GM12874 (cell line): ENCODE results near the gene MRPS9.

Experiments
- TF ChIP-seq, protein P1 (sequence below): IDR thresholded peaks from 2 replicates; pipeline ENCODE4 v1.5.1; 2011; ENCODE audit warnings: low read depth, mild to moderate bottlenecking, control low read depth, low read length, moderate library complexity; ENCODE audit not compliant: insufficient read depth

MRPS9 gene

DNA sequence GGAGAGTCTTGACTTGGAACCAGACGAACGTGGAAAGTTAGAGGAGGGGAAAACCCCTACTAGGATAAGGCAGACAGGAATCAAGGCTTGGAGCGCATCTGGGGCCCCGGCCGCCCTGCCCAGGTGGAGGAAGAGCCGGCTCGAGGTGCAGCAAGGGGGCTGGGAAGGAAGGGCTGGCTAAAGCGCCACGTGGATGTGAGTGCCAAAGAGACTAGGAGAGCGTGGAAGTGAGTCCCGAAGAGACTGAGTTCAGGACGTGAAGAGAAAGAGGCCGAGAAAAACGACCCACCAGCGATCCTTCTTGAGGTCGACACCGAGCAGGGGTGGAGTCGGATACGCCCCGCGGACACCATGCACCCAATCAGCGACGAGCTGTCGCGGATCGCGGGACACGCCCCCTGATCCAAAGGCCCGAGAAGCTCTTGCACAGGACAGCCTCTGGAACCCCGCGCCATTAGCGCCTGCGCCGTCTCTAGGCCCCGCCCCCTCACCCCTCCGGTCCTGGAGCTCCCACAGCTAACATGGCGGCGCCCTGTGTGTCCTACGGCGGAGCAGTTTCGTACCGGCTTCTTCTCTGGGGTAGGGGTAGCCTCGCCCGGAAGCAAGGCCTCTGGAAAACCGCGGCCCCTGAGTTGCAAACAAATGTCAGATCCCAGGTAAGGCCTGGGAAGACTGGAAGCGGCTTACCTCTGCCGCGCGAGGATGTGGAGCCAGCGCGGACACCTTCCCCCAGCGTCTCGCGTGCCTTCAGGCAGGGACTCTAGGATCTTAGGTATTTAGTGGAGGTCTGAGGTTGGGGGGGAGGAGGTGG, at the start of gene MRPS9:
Gene MRPS9 (plus strand): TSS at position 498 of the 811 bp plus-strand sequence. CDS start 24 bp downstream, at position 522.
- TF ChIP-seq, protein P1, sequence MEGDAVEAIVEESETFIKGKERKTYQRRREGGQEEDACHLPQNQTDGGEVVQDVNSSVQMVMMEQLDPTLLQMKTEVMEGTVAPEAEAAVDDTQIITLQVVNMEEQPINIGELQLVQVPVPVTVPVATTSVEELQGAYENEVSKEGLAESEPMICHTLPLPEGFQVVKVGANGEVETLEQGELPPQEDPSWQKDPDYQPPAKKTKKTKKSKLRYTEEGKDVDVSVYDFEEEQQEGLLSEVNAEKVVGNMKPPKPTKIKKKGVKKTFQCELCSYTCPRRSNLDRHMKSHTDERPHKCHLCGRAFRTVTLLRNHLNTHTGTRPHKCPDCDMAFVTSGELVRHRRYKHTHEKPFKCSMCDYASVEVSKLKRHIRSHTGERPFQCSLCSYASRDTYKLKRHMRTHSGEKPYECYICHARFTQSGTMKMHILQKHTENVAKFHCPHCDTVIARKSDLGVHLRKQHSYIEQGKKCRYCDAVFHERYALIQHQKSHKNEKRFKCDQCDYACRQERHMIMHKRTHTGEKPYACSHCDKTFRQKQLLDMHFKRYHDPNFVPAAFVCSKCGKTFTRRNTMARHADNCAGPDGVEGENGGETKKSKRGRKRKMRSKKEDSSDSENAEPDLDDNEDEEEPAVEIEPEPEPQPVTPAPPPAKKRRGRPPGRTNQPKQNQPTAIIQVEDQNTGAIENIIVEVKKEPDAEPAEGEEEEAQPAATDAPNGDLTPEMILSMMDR: no peak

DNA sequence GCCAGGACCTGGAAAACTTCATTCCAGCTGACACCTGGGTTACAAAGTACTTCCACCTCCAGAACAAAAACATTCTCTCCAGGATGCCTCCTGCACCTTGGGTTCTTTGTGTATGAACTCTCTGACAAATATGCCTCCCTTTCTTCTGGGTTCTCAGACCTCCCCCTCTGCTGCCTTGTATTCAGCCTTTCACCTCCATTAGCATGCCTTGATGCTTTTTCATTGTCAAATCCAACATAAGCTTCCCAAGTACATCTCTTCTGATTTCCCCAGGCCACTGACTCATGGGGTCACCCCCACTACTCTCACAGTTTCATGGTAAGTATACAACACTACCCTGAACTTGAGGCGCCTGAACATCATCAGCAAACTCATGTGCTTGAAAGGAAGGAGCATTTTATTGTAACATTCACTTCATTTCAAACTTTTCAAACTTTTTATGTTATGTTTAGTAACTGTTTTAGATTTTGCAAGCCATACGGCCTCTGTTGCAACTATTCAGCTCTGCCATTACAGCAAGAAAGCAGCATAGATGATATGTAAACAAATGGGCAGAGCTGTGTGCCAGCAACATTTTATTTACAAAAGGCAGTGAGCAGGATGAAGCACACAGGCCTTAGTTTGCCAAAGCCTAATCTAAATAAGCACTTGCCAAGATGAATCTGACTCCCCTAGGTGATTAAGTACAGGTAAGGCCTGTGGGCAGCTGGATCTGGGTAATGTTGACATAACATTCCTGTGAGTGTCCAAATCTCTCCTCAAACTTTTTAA, 32.5 kb upstream of the MRPS9 start:
- TF ChIP-seq, protein P1: no peak

DNA sequence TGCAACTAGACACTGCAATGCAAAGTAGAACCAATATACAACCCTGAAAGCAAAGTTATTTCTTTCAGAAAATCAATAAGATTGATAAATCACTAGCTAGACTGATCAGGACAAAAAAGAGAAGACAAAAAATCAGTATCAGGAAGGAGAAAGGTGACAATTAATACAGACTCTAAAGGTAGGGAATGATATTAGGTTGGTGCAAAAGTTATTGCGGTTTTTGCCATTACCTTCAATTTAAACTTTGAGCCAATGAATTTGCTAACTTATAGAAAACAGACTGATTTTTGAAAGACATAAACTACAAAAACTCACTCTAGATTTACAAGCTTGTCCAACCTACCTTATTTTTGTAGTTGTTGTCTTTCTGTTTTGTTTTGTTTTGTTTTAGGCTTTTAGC, 30.5 kb upstream of the MRPS9 start:
- TF ChIP-seq, protein P1: no peak

DNA sequence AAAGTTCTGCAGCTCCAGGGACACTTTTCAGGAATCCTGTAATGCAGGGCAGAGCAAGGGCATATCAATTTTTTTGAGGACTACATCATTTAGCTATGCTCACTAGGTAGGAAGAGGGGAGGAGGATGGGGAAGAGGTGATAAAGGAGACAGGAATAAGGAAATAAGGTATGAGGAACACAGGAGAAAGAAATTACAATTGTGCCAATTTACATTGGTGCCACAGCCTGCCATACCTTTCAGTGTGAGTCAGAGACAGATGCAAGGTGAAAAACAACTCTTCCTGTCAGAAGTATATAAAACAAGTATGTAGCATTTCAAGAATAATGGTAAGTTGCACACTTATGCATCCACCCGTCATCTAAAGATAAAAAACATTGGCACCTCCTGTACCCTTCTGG, 5.4 kb upstream of the MRPS9 start:
- TF ChIP-seq, protein P1: no peak

DNA sequence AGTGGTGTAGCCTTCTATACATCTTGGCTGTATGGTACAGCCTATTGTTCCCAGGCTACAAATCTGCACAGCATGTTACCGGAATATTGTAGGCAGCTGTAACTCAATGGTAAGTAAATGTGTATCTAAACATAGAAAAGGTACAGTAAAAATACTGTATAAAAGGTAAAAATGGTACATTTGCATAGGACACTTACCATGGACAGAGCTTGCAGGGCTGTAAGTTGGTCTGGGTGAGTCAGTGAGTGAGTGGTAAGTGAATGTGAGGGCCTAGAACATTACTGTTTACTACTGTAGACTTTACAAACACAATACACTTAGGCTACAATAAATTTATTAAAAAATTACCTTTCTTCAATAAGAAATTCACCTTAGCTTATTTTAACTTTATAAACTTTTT, 3.7 kb upstream of the MRPS9 start:
- TF ChIP-seq, protein P1: no peak

DNA sequence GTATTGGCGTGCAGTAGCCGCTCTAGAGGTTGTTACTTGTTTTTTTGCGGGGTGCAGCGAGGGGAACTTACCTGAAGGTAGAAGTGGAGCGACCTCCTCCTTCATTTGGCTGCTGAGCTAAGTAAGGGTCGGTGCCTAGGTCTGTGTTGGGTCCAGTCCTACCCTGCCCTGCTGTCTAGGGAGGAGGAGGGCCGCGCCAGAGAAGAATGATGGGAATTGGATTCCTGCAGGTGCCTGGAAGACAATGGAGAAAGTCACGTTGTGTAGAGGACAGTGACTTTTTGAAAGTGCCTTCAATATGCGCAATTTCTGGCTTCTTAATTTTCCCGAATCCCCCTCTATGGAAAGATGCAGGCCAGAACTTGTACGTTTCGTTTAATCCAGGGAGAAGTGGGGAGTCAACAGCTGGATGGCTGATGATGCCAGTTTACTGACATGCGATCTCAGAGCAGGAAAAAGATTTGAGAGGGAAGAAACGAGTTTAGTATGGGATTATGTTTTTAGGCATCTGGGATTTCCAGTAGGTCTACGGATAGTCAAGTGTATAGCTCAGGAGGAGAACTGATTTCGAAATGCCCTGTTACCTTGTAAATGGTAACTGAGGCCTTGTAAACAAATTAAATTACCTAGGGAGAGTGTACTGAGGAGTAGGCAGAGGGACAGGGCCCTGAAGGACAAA, 653 bp downstream of the MRPS9 start:
- TF ChIP-seq, protein P1: no peak

DNA sequence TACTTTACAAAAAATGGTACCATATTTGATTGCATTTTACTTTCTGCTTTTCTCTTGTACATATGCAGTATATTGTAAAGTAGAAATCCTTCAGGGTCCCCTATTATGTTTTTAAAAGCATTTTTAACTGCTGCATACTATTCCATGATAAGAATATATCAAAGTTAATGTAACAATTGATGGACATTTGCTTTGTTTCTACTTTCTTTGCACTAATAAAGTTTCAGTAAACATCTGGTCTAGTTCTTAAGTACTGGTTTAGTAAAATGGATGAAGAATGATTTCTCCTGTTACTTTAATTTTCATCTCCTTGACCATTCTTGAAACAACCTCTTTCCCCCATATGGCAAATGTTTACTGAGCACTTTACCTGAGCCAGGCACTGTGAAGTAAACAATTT, 1.7 kb downstream of the MRPS9 start:
- TF ChIP-seq, protein P1: no peak
